Sigmoid colon (tissue), 4 donors: ENCODE results near the gene NLGN1.

Experiments
- CTCF ChIP-seq, 4 experiments: fragments of 450-650 bp in 3 of 4; fragments of 200-600 bp in 1 of 4; IDR thresholded peaks; one replicate each; pipeline ENCODE4 v1.5.1; 2016 to 2019; ENCODE audit warnings: antibody characterized with exemption in 4 of 4, mild to moderate bottlenecking in 3 of 4, moderate library complexity in 2 of 4
- EP300 ChIP-seq, 4 donors: sonication (generic); formaldehyde crosslinking; IDR thresholded peaks; one replicate each; pipeline ENCODE4 v1.6.1; 2017; ENCODE audit warnings: antibody characterized with exemption in 4 of 4
- POLR2A ChIP-seq, 2 donors: fragments of 450-650 bp; IDR thresholded peaks; one replicate each; pipeline ENCODE4 v1.6.1; 2016; ENCODE audit warnings: antibody characterized with exemption in 2 of 2, mild to moderate bottlenecking in 2 of 2, moderate library complexity in 2 of 2
- POLR2AphosphoS5 ChIP-seq, 4 donors: sonication (generic); formaldehyde crosslinking; IDR thresholded peaks; one replicate each; pipeline ENCODE4 v1.6.1; 2017; ENCODE audit warnings: antibody characterized with exemption in 4 of 4

GRCh38 chr3:173586166-173586565 lies 188.6 kb downstream of the NLGN1 start:
- no peak for TF ChIP-seq POLR2A (IDR thresholded peaks at IDR 0.05)
- no peak for TF ChIP-seq CTCF (IDR thresholded peaks at IDR 0.05)
- TF ChIP-seq POLR2AphosphoS5 (IDR thresholded peaks at IDR 0.05) = no peak
- no peak for TF ChIP-seq EP300 (IDR thresholded peaks at IDR 0.05)
